Loucy (cell line): Measurements from ENCODE around the gene PCYT1A.

Experiments used
- EZH2phosphoT487 ChIP-seq: fragments of 200-600 bp; IDR thresholded peaks from 2 replicates; pipeline ENCODE4 v1.6.1; 2018; ENCODE audit warnings: antibody characterized with exemption, mild to moderate bottlenecking, moderate library complexity, borderline replicate concordance
- TF ChIP-seq, protein P1 (sequence below): fragments of 200-600 bp; sonication (generic); conservative IDR thresholded peaks from 2 replicates; pipeline ENCODE4 v1.5.1; 2014; ENCODE audit warnings: mild to moderate bottlenecking, antibody characterized with exemption, low read length

DNA sequence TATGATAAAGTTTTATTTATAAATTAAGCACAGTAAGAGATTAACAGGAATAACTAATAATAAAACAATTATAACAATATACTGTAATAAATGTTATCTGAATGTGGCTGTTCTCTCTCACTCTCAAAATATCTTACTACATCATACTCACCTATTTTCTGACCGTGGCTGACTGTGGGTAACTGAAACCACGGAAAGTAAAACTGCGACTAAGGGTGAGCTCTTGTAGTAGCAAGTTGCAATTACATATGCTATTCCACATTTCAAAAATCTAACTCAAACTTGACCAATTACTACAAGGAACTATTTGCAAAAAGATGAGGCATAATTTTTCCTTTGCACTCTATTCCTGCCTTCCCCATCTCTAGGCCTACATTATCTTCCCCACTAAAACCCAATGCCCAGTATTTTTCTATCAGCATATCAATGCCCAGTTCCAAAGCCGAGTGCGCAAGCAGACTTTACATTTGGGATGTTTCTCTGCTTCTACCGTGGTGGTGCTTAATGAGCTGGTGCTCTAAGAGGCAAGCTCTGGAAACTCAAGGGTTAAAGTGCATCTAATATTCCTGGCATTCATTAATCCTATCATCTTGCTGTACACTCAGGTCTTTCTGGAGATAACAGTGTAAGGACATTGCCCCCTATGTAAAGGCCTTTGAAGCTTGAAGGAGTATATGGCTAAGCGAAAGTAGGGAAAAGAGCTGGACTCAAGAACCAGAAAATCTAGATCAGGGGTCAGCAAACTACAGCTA, 6.7 kb downstream of the PCYT1A start:
- TF ChIP-seq, protein P1, sequence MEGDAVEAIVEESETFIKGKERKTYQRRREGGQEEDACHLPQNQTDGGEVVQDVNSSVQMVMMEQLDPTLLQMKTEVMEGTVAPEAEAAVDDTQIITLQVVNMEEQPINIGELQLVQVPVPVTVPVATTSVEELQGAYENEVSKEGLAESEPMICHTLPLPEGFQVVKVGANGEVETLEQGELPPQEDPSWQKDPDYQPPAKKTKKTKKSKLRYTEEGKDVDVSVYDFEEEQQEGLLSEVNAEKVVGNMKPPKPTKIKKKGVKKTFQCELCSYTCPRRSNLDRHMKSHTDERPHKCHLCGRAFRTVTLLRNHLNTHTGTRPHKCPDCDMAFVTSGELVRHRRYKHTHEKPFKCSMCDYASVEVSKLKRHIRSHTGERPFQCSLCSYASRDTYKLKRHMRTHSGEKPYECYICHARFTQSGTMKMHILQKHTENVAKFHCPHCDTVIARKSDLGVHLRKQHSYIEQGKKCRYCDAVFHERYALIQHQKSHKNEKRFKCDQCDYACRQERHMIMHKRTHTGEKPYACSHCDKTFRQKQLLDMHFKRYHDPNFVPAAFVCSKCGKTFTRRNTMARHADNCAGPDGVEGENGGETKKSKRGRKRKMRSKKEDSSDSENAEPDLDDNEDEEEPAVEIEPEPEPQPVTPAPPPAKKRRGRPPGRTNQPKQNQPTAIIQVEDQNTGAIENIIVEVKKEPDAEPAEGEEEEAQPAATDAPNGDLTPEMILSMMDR, result no peak
- no peak for TF ChIP-seq EZH2phosphoT487
